Gastroesophageal sphincter (tissue), 3 donors: Measurements from ENCODE around the gene CLCN1.

Experiments used
- CTCF ChIP-seq, 4 experiments: fragments of 200-600 bp in 2 of 4; fragments of 450-650 bp in 2 of 4; sonication (generic) in 1 of 4; IDR thresholded peaks; one replicate each; pipeline ENCODE4 v1.5.1; 2017 to 2019; ENCODE audit warnings: antibody characterized with exemption in 4 of 4, mild to moderate bottlenecking in 2 of 4, moderate library complexity in 2 of 4
- EP300 ChIP-seq: sonication (generic); formaldehyde crosslinking; IDR thresholded peaks from one replicate; pipeline ENCODE4 v1.6.1; 2017; ENCODE audit warnings: antibody characterized with exemption, mild to moderate bottlenecking
- POLR2A ChIP-seq, 2 donors: fragments of 450-650 bp; IDR thresholded peaks; one replicate each; pipeline ENCODE4 v1.6.1; 2017; ENCODE audit warnings: antibody characterized with exemption in 2 of 2, mild to moderate bottlenecking in 2 of 2, moderate library complexity in 1 of 2

- TF ChIP-seq EP300, result no peak
- TF ChIP-seq CTCF (IDR thresholded peaks at IDR 0.05), result no peak
- TF ChIP-seq POLR2A (IDR thresholded peaks at IDR 0.05), result no peak
These were observed 52.5 kb downstream of the CLCN1 start for GRCh38 chr7:143368387-143368786.
